Measurements from ENCODE around the gene OTOF. TPM values are rescaled to one million over a fixed set of nuclear protein-coding genes. Genes with fewer than 3 reads are reported as not detected.

The OTOF gene
- total and polyA plus RNA-seq, 2 experiments from 2014 or later, result 0.10 to 0.33 TPM

DNA sequence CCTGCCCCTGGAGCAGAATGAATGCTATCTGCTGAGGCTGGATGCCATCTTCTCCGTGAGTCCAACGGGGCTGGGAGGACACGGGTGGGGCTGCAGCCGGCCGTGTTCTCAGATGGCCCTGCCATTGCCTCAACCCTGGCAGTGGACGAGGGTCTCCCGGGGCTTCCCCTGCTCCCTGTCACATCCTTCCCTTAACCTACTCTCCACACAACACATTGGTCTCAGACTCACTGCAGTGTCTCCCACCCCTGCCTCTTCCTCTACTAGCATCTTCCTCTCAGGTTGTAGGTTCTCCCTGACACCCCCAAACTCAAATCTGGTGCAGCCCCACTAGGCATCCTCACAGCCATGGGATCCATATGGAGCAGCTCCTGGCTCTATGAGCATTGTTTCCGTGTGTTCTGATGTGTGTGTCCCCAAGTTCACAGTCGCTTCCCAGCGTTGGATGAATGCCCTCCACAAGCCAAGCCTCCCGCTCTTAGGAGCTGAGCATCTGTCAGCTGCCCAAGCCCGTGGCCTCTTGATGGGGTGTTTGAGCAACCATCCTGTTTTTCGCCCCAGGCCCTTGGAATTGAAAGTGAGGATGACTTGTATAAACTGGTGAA, 27.8 kb downstream of the OTOF start:
- Histone ChIP-seq H3K9me3 (ENCODE audit: low read depth) (no peaks in the 10 kb centered on the region), H3K4me2 (no peak overlapping the region), H3K9me2 (replicated peaks; ENCODE audit: insufficient read depth) (no peaks in the 10 kb centered on the region), H3K36me3 (replicated peaks; ENCODE audit: insufficient read depth, low read depth) (no peaks in the 10 kb centered on the region), H3K27me3 (no peaks in the 10 kb centered on the region), H3K27ac (no peak overlapping the region), H3K4me3 (no peak overlapping the region), H3K79me2 (no peaks in the 10 kb centered on the region), H3K4me1 (ENCODE audit: insufficient read depth) (peaks cover 3% of the 10 kb centered on the region), H2AFZ (no peak overlapping the region), H4K20me1 (ENCODE audit: insufficient read depth, poor library complexity, severe bottlenecking) (no peaks in the 10 kb centered on the region)
- 90% methylated on average over 13 of the region's 13 CpGs for WGBS (ENCODE audit: low lambda C conversion rate, missing lambda C conversion rate)
- no peak for DNase-seq (ENCODE audit: low spot score)
- no peak for TF ChIP-seq EZH2phosphoT487 (IDR thresholded peaks at IDR 0.05; ENCODE audit: low read depth, severe bottlenecking, unreplicated experiment)
- no peak for TF ChIP-seq EZH2 (IDR thresholded peaks at IDR 0.05; ENCODE audit: borderline replicate concordance)
- TF ChIP-seq, protein P1, sequence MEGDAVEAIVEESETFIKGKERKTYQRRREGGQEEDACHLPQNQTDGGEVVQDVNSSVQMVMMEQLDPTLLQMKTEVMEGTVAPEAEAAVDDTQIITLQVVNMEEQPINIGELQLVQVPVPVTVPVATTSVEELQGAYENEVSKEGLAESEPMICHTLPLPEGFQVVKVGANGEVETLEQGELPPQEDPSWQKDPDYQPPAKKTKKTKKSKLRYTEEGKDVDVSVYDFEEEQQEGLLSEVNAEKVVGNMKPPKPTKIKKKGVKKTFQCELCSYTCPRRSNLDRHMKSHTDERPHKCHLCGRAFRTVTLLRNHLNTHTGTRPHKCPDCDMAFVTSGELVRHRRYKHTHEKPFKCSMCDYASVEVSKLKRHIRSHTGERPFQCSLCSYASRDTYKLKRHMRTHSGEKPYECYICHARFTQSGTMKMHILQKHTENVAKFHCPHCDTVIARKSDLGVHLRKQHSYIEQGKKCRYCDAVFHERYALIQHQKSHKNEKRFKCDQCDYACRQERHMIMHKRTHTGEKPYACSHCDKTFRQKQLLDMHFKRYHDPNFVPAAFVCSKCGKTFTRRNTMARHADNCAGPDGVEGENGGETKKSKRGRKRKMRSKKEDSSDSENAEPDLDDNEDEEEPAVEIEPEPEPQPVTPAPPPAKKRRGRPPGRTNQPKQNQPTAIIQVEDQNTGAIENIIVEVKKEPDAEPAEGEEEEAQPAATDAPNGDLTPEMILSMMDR (IDR thresholded peaks at IDR 0.05; ENCODE audit: poor library complexity), result no peak

- Histone ChIP-seq H3K9me2 (replicated peaks; ENCODE audit: insufficient read depth) (no peaks in the 10 kb centered on the region), H3K9me3 (ENCODE audit: low read depth) (no peaks in the 10 kb centered on the region), H2AFZ (no peak overlapping the region), H3K79me2 (no peaks in the 10 kb centered on the region), H4K20me1 (ENCODE audit: insufficient read depth, poor library complexity, severe bottlenecking) (no peaks in the 10 kb centered on the region), H3K27me3 (no peaks in the 10 kb centered on the region), H3K27ac (no peak overlapping the region), H3K4me3 (no peak overlapping the region), H3K4me1 (ENCODE audit: insufficient read depth) (no peaks in the 10 kb centered on the region), H3K36me3 (replicated peaks; ENCODE audit: insufficient read depth, low read depth) (no peaks in the 10 kb centered on the region), H3K4me2 (no peak overlapping the region)
- TF ChIP-seq, protein P1 (IDR thresholded peaks at IDR 0.05; ENCODE audit: poor library complexity), result no peak
- no peak for TF ChIP-seq EZH2 (IDR thresholded peaks at IDR 0.05; ENCODE audit: borderline replicate concordance)
- TF ChIP-seq EZH2phosphoT487 (IDR thresholded peaks at IDR 0.05; ENCODE audit: low read depth, severe bottlenecking, unreplicated experiment), result no peak
- DNase-seq (ENCODE audit: low spot score), result no peak
- WGBS (ENCODE audit: low lambda C conversion rate, missing lambda C conversion rate), result 96% methylated on average over 10 of the region's 10 CpGs
Measured at GRCh38 chr2:26449278-26450030, 28.5 kb downstream of the OTOF start.

- no peaks in the 10 kb centered on the region for H3K36me3 ChIP-seq (replicated peaks; ENCODE audit: insufficient read depth, low read depth)
- no peaks in the 10 kb centered on the region for H3K4me1 ChIP-seq (ENCODE audit: insufficient read depth)
- 92% methylated on average over 9 of the region's 9 CpGs for WGBS (ENCODE audit: low lambda C conversion rate, missing lambda C conversion rate)
- no peak overlapping the region for H3K4me2 ChIP-seq
- H3K79me2 ChIP-seq, result no peaks in the 10 kb centered on the region
- no peaks in the 10 kb centered on the region for H3K27me3 ChIP-seq
- no peaks in the 10 kb centered on the region for H3K9me2 ChIP-seq (replicated peaks; ENCODE audit: insufficient read depth)
- TF ChIP-seq EZH2phosphoT487 (IDR thresholded peaks at IDR 0.05; ENCODE audit: low read depth, severe bottlenecking, unreplicated experiment) (no peak), EZH2 (IDR thresholded peaks at IDR 0.05; ENCODE audit: borderline replicate concordance) (no peak)
- TF ChIP-seq, protein P1 (IDR thresholded peaks at IDR 0.05; ENCODE audit: poor library complexity), result no peak
- no peak overlapping the region for H2AFZ ChIP-seq
- H3K9me3 ChIP-seq (ENCODE audit: low read depth), result no peaks in the 10 kb centered on the region
- H3K4me3 ChIP-seq, result no peak overlapping the region
- no peaks in the 10 kb centered on the region for H4K20me1 ChIP-seq (ENCODE audit: insufficient read depth, poor library complexity, severe bottlenecking)
- no peak for DNase-seq (ENCODE audit: low spot score)
- no peak overlapping the region for H3K27ac ChIP-seq
Measured at GRCh38 chr2:26448651-26449050, 29.3 kb downstream of the OTOF start.
